HG03575 (cell line): ENCODE data around the gene DIPK1A.
"Not testable (repeated sequence)": the region's sequence is repeated elsewhere in the genome, so short reads cannot be mapped to it uniquely, and the experiment has no call there.

Experiments used
- ATAC-seq: cut with Tn5 transposase; IDR thresholded peaks from one replicate; pipeline ENCODE4 v1.9.1; 2021; ENCODE audit not compliant: unreplicated experiment, insufficient number of reproducible peaks, low FRiP score; ENCODE audit errors: extremely low read depth

DIPK1A gene

DNA sequence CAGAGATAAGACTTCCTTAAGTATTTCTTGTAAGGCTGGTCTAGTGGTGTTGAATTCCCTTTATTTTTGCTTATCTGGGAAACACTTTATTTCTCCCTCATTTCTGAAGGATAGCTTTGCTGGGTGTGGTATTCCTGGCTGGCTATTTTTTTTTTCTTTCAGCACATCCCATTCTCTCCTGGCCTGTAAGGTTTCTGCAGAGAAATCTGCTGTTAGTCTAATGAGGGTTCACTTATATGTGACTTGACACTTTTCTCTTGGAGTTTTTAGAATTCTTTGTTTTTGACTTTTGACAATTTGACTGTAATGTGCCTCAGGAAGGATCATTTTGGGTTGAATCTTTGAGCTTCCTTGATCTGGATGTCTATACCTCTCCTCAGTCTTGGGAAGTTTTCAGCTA lies 61.5 kb downstream of the DIPK1A start:
- ATAC-seq = no peak

DNA sequence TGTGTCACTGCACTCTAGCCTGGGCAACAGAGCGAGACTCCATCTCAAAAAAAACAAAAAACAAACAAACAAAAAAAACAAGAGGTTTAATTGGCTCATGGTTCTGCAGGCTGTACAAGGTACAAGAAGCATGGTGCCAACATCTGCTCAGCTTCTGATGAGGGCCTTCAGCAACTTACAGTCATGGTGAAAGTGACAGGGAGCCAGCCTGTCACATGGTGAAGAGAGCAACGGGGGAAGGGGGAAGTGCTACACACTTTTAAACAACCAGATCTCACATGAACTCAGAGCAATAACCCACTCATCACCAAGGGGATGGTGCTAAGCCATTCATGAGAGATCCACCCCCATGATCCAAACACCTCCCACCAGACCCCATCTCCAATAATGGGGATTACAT lies 63.2 kb downstream of the DIPK1A start:
- ATAC-seq = not testable (repeated sequence)

DNA sequence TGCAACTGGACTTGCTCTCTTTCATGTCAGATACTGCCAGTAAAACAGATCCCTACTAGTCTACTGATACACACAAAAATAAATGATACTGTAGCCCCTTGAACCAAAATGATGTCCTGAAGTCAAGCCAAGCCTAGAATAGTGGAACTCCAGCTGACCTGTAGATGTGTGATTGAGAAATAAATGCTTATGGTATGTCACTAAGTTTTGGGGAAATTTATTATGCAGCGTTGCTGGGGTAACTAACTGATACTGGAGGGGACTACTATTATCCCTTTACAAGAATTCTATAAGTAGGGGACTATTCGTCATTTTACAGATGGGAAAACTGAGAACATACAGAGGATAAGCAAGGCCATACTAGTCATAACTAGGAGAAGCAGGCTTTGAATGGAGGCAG lies 73.8 kb downstream of the DIPK1A start:
- no peak for ATAC-seq

DNA sequence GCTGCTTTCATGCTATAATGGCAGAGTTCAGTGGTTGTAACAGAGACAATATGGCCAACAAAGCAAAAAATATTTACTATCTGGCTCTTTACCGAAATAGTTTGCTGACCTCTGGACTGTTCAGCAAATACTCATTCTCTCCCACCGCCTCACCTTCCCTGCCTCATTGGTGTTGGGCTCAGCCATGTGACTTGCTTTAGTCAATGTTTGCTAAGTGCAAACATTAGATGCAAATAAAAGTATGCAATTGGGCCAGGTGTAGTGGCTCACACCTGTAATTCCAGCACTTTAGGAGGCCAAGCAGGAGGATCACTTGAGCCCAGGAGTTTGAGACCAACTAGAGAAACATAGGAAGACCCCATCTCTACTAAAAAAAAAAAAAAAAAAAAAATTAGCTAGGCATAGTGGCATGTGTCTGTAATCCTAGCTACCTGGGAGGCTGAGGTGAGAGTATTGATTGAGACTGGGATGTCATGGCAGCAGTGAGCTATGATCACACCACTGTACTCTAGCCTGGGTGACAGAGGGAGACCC lies 74.3 kb downstream of the DIPK1A start:
- ATAC-seq = no peak

DNA sequence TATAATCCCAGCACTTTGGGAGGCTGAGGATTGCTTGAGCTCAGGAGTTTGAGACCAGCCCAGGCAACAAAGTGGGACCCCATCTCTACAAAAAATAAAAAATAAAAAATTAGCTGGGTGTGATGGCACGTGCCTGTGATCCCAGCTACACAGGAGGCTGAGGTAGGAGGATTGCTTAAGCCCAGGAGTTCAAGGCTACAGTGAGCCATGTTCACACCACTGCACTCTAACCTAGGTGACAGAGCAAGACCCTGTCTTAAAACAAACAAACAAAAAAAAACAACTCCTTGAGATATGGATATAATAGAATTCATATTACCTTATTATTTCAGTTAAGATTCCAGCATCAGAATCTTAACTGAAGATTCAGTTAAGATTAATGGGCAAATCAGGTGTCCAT lies 77.1 kb downstream of the DIPK1A start:
- ATAC-seq = no peak

DNA sequence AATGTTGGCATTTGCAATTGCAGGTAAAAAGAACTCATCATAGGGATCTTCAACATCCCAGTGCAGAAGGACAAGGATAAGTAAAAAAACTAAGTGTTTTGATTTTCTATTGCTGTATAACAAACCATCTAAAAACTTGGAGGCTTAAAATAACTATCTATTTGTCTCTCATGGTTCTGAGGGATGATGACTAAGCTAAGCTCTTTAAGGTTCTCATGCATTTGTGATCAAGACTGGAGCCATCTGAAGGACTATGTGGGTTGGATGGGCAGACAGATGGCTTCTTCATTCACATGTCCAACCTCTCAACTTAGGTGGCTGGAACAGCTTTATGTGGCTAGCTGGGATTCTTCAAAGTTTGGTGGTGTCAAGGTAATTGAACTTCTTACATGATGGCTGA lies 78.0 kb downstream of the DIPK1A start:
- no peak for ATAC-seq

DNA sequence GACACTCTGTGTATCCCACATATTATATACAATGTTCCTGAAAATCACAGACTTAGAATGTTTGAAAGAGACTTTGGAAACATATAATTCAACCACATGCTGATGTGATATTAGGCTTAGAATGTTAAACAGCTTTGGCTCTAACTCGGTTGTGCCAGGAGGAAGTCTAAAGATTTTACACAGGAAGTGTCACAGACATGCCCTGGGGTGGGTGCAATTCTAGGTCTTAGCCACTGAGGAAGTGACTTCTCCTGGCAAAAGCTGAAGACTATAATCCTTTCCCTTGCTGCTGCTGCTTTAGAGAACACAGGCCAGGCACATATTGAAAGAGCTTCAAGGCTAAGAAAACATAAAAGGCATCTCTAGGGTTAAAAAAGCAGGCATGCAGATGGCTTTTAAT lies 78.4 kb downstream of the DIPK1A start:
- ATAC-seq = no peak

DNA sequence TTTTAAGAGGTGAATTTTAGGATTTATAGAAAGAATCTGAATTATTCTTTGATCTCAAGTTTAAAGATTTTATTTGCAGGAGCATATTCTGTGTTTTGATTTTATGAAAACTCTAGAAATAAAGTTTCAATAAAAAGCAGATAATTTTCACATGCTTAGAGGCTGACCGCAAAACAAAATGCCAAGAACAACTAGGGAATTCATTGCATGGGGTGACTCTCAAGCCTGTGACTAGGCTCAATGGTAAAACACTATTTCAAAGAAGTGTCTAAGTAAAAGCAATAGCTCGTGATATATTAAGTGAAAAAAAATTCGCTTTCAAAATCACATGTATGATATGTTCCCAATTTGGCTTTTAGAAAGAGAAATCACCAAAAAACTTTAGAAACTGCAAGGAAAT lies 79.9 kb downstream of the DIPK1A start:
- no peak for ATAC-seq

DNA sequence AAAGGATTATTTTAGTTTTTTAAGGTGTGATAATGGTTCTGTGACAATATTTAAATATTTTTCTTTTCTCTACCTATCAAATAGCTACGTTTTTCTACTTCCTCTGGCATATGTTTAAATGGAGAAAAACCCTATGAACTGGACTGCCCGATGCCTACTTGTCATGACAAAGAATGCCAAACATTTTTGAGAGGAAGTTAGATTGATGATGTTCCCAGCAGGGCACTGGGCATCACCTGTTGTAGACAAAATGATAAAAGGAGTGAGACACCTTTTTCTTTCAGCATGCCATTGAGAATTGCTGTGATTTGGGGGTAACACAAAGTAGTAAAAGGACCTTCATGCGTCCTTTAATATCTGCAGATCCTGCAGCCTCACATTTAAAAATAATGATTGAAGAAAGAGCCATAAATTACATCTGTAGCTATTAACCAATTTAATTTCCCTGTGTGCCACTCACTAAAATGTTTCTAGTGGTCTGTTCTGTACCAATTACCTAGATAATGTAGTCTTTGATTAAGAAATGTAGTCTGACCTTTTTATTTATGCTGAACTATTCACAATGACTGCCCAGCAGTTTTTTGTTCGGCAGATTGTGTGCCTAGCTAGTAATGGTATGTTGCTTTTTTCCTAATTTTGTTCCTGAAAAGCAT lies 81.8 kb downstream of the DIPK1A start:
- ATAC-seq = no peak

DNA sequence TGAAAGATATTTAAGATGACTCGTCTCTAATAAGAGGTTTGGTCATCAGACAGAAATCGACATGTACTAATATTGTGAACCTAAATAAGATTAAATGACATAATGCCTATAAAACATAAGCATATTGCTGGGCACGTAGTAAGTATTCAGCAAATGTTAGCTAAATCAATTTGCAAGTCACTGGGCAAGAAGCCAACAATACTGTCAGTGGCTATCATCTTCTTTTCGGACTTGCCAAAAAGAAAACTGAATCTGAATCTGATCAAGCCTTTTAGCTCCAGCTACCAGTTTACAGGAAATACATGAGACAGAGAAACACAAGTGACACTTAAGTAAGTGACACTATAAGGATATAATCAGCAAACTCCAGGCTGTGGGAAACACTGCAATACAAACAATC lies 83.5 kb downstream of the DIPK1A start:
- ATAC-seq = no peak

DNA sequence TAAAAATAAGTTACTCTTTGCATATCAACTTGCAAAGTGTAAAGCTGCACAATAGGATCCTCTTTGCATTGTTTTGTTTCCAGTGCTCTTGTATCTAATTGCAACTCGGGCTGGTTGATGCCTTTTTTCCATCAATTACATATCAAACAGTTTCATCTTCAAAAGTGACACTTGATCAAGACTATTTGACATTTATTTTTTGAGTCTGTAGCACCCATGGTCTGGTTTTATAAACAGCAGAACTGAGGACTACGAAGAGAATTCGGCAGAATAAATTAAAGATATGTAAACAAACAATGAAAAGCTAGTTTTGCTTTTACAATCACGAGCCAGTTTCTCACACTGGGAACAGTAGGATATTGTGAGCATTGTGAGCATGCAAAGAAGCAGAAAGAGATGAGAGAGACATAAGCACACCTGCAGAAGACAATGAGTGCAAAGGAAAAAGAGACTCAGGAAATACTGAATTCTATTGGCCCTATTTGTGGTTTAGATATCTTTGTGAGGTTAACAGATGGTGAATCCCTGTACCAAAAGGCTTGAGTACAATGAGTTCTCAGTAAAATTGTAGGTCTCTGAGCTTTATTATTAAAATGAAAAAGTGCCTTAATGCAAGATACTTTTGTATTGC lies 84.1 kb downstream of the DIPK1A start:
- no peak for ATAC-seq

DNA sequence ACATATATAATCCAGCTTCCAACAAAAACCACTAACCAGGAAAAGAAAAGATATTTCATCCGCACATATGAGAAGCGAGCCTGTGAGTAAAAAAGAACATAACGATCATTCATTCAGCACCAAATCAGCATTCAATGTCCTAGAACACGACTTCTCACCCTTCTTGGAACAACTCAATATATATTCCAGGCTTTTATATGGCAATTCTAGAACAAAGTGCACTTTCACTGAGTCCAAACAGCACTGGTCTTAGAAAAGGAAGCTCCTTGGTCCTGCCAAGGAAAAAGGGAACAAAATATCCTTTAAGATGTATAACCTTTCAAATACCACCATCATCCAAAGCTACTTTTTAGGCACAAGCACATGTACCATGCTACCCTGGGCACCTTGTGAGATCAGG lies 84.9 kb downstream of the DIPK1A start:
- no peak for ATAC-seq

DNA sequence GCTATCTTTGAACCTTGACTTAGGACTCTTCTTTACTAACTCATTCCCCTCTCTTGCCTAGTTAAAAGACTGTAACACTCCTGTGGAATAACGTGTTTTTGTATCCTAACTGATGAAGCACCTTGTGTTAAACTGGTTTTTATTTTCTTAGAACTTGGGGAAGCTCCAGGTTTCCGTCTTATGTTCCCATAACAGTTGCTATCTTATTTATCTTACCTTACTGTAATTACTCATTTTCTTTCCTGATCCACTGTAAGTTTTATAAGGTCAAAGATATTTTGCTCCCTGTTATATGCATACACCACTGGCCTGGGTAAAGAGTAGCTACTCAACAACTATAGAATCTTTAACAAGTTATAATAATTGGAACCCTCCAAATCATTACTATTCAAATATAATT lies 86.3 kb downstream of the DIPK1A start:
- ATAC-seq = no peak

DNA sequence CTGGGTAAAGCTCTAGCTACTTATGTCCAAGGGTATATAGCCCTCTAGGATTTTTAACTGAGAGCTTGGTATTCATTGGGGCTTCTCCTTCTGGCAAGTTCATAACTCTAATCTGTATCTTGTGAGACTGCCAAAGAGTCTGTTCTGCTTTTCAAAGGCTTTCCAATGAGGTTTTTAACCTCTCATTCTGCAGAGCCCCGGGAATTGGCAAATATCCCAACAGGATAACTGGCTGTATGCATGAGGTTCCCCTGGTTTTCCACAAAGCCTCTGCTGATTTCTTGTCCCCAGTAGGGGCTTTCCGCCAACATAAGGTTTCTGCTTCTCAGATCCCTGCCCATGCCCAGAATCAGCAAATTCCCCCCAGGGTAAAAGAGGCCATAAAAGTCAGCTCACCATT lies 88.5 kb downstream of the DIPK1A start:
- ATAC-seq = no peak

DNA sequence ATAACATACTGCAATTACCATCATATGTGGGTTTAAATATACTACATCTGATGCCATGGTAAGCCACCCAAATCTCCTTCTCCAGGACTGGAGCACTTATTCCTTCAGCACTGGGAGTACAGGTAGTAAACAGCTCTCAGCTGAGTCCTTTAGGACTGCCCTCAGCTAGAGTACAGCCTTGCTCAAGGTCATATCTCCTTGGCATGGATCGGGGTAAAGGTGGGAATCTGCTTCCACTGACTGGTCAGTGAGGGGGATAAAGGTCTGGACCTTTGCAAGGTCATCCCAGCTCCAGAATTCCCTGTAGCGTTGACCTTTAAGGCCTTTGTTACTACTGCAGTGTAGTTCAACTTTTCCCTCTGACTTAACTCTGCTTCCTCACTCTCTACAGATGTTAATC lies 90.7 kb downstream of the DIPK1A start:
- no peak for ATAC-seq

DNA sequence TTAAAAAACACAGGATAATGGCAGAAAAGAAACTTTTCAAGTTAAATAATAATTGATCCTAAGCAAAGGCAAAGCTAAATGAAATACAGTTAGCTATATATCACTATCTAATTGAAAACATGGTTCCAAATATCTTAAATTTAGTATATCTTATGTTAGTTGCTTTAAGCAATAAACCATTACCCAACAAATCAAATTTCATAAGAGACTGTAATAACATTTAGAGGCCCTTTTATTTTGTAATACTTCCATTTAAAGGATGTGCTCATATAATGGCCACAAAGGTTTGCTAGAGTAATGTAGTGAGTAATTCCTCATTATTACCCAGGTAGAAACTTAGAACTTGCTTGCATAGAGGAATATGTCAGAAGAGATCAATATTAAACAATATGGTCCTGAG lies 97.1 kb downstream of the DIPK1A start:
- no peak for ATAC-seq

DNA sequence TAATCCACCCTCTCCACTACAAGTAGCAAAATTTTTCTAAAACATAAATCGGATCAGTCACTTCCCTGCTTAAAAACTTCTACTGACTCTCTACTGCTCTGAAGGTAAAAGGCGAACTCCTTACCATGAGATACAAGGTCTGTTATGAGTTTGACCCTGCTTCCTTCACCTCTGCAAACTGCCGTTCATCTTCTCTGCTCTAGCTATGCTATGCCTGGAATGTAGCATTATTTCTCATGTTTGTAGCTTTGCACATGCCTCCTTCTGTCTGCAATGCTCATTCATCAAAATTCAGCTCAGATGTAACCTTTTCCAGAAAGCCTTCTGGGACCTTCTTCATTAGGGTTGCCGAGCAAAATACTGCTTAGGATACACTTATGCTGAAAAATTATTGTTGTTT lies 98.7 kb downstream of the DIPK1A start:
- no peak for ATAC-seq

DNA sequence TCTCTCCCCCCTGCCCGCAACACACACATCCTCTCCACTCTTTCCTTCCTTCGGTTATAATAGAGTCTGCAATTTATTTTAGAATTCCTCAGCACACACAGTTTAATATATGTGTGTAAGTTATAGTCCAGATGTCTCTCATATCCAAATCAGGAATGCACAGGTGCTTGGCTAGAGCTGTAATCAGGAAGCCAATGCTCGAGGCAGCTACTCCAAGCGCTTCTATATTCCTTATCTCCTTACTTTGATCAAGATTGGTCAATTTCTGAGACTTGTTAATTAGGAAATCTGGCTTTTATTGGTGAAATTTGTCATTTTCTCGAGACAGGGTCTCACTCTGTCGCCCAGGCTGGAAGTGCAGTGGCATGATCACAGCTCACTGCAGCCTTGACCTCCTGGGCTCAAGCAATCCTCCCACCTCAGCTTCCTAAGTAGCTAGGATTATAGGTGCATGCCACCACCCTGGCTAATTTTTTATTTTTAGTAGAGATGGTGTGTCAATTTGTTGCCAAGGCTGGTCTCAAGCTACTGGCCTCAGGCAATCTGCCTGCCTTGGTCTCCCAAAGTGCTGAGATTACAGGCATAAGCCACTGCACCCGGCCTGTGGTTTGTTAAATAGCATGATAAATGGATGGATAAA lies 101.7 kb downstream of the DIPK1A start:
- no peak for ATAC-seq

DNA sequence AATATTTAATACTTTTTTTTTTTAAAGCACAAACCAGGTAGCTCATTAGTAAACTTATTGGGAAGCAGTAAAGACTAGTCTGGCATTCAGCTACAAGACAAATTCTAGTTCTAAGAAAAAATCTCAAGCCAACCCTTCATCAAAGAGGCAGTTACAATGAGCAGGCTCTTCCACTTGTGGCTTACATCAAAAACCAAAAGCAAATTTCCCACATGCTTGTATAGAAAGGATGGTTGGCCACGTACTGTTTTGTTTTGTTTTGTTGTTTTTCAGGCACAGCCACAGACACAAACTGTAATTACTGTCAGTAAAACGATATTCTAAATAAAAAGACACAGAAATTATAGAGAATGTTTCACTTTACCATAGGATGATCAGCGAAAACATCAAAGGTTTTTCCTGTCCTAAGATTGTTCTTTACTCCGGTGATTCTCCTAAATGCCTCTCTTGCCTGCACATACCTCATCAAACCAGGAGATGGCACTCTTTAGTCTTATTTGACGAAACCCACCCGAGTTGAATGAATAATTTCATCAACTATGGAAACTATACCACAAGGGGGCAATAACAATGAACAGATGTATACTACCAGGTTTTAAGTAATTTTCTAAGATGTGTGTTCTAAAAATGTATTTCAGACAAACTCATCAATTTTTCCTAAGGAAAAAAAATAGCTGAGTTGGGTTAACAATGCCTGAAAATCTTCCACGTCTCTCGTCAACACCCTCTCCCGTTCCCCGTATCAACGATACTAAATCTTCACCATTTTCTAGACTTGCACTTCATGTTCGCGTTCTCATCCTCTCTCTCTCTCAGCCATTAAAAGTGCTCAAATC lies 102.5 kb downstream of the DIPK1A start:
- ATAC-seq = no peak

DNA sequence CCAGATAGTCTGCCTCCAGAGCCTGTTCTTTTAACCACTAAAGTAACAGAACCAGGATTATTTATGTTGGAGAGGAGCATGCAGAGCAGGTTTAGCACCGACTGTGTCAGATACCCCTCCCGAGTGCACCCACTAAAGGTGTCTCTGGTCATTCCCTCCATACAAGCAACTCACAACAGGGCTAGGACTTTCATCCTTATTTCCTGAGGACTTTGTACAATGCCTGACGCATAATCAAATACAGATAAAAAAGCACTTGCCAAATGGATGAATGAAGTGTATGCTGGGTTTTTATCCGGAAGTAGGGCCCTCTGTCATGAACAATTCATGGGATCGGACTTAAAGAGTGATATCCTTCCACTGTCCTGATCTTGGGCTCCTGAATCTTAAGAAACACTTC lies 103.4 kb downstream of the DIPK1A start:
- no peak for ATAC-seq
